Aorta (tissue), 5 donors: ENCODE measurements around the gene MACROD2. TPM values are rescaled to one million over a fixed set of nuclear protein-coding genes. Genes with fewer than 3 reads are reported as not detected.

Experiments used
- ATAC-seq: fragments of 200-7000 bp; cut with Tn5 transposase; one replicate; pipeline ENCODE4 v1.9.1; 2022; ENCODE audit warnings: moderate library complexity; ENCODE audit not compliant: low FRiP score
- DNase-seq, 2 donors: peaks; one replicate each; pipeline ENCODE4 v3.0.0-alpha.2; 2020
- H3K27ac ChIP-seq, 2 donors: one replicate each; pipeline ENCODE4 v1.5.1; 2013; ENCODE audit warnings: low read length in 2 of 2, mild to moderate bottlenecking in 2 of 2, moderate library complexity in 2 of 2, control low read depth in 1 of 2, inconsistent platforms in 1 of 2, low read depth in 1 of 2
- H3K27me3 ChIP-seq, 2 donors: one replicate each; pipeline ENCODE4 v1.6.1; 2013; ENCODE audit warnings: control low read depth in 1 of 2, low read length in 1 of 2, mild to moderate bottlenecking in 1 of 2, moderate library complexity in 1 of 2; ENCODE audit not compliant: insufficient read depth in 2 of 2, control insufficient read depth in 1 of 2
- H3K36me3 ChIP-seq, 2 donors: one replicate each; pipeline ENCODE4 v1.6.1; 2013; ENCODE audit warnings: control low read depth in 1 of 2, low read length in 1 of 2, mild to moderate bottlenecking in 1 of 2; ENCODE audit not compliant: insufficient read depth in 2 of 2, control insufficient read depth in 1 of 2
- H3K4me1 ChIP-seq, 2 donors: one replicate each; pipeline ENCODE4 v1.6.1; 2013; ENCODE audit warnings: low read length in 2 of 2, control low read depth in 1 of 2, mild to moderate bottlenecking in 1 of 2, moderate library complexity in 1 of 2; ENCODE audit not compliant: insufficient read depth in 2 of 2, control insufficient read depth in 1 of 2
- H3K4me3 ChIP-seq, 2 donors: one replicate each; pipeline ENCODE4 v1.5.1; 2013; ENCODE audit warnings: low read length in 2 of 2, control low read depth in 1 of 2, mild to moderate bottlenecking in 1 of 2
- H3K9me3 ChIP-seq: one replicate; pipeline ENCODE4 v1.6.1; 2013; ENCODE audit warnings: mild to moderate bottlenecking, low read length; ENCODE audit not compliant: control insufficient read depth
- WGBS, 2 donors: extraction: QIAGEN DNeasy Blood & Tissue Kit; methylation state at CpG; one replicate each; pipeline ENCODE4 v1.1.7; 2013; 5-methylcytosine and 5-hydroxymethylcytosine counted together
- intact Hi-C, 2 donors: fragments of 100-400 bp; cut with DNase I; formaldehyde crosslinking; loops; one replicate each; pipeline versions ENCODE4 v1.14.2 to v1.15.0; 2022
- polyA plus RNA-seq, 2 donors: library from polyadenylated mRNA; stranded (reverse); fragments of 200-250 nt; gene quantifications; one replicate each; pipeline ENCODE4 v1.2.3, GENCODE V29; 2013
- total RNA-seq, 2 donors: library from RNA; stranded (reverse); fragmentation: NEBNext Ultra II Directional; extraction: Animal tissue kit (Norgen Biotek cat#: 25700); gene quantifications; one replicate each; pipeline ENCODE4 v1.2.1, GENCODE V29; 2021
- donor health status: healthy with polysubstance abuse.
- donor health status: Bipolar disorder and iron deficiency.
- donor health status: DM: no; HTN: no; CAD: no.
- donor health status: DM: no; HTN: no; CAD: no.
- donor health status: DM: yes; HTN: yes; CAD: no.

The MACROD2 gene
- total and polyA plus RNA-seq, 4 donors: 0.90 to 11.2 (median 4.8) TPM

- Histone ChIP-seq H3K27me3 (no peaks in the 10 kb centered on the region), H3K27ac (no peak overlapping the region), H3K4me1 (no peaks in the 10 kb centered on the region), H3K4me3 (no peak overlapping the region), H3K9me3 (no peaks in the 10 kb centered on the region), H3K36me3 (no peaks in the 10 kb centered on the region)
- DNase-seq (no peak), ATAC-seq (no peak)
- intact Hi-C loops: no loop called here
- whole genome bisulfite sequencing, 2 donors: 93 to 97% methylated on average over 3 of the region's 3 CpGs
These were observed 1175.7 kb downstream of the MACROD2 start for GRCh38 chr20:15171016-15171415.

DNA sequence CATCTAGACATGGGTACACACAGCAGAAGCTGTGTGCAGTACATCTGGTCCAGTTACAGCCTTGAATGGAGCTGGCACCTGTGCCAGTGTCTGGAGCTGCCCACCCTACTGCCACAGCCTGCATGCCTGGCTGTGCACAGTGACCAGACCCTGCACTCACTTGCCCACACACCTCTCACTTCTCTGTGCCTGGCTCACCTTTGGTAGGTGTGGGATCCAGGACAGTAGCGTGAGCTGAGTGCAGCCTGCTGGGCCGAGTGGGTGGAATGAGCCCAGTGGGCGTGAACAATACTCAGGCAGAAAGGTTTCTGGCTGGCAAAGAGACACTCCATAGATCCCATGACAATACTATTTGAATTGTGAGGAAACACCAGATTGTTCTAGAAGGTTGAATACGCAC is 1181.6 kb downstream of the MACROD2 start:
- DNase-seq: no peak
- H3K9me3 ChIP-seq: no peaks in the 10 kb centered on the region
- no peak overlapping the region for H3K4me3 ChIP-seq
- intact Hi-C loops: no loop called here
- no peaks in the 10 kb centered on the region for H3K27me3 ChIP-seq
- H3K27ac ChIP-seq: no peak overlapping the region
- no peaks in the 10 kb centered on the region for H3K36me3 ChIP-seq
- H3K4me1 ChIP-seq: no peaks in the 10 kb centered on the region
- WGBS, 2 donors: 91 to 92% methylated on average over 4 of the region's 4 CpGs
- ATAC-seq: no peak

GRCh38 chr20:15178581-15178980 is 1183.3 kb downstream of the MACROD2 start:
- Histone ChIP-seq H3K4me1 (no peaks in the 10 kb centered on the region), H3K27me3 (no peaks in the 10 kb centered on the region), H3K36me3 (no peaks in the 10 kb centered on the region), H3K9me3 (no peaks in the 10 kb centered on the region), H3K4me3 (no peak overlapping the region), H3K27ac (no peak overlapping the region)
- intact Hi-C loops: no loop called here
- DNase-seq: no peak
- ATAC-seq: no peak

DNA sequence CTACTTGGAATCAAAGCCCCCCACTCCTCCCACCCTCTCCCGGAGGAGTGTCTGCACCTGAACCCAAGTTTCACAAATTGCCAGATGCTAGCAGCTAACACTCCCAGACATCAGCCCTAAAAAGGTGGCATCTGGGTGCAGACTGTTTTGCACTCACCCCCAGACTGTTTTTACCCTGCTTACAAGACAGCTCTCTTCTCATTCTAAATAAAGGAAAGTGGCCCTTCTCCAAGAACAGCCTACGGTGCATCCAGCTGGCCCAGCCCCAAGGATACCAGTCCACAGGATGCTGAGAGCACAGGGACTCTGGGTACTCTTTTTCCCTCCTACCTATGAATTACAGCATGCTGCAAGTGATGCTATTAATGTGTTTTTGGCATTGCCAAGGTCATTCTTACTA is 1184.1 kb downstream of the MACROD2 start:
- DNase-seq: no peak
- H3K36me3 ChIP-seq: no peaks in the 10 kb centered on the region
- WGBS, 2 donors: 28 to 30% methylated on average over 2 of the region's 2 CpGs

GRCh38 chr20:15179781-15180180 is 1184.5 kb downstream of the MACROD2 start:
- Histone ChIP-seq H3K4me1 (no peaks in the 10 kb centered on the region), H3K4me3 (no peak overlapping the region)
- intact Hi-C loops: no loop called here

More for the DNA sequence above, 1184.1 kb downstream of the MACROD2 start:
- H3K4me1 ChIP-seq: no peaks in the 10 kb centered on the region
- ATAC-seq: no peak
- no peaks in the 10 kb centered on the region for H3K9me3 ChIP-seq
- no peak overlapping the region for H3K27ac ChIP-seq
- intact Hi-C loops: no loop called here
- H3K4me3 ChIP-seq: no peak overlapping the region
- no peaks in the 10 kb centered on the region for H3K27me3 ChIP-seq

GRCh38 chr20:15185322-15185721 is 1190.0 kb downstream of the MACROD2 start:
- no peaks in the 10 kb centered on the region for H3K27me3 ChIP-seq
- WGBS, 2 donors: 79 to 81% methylated on average over 3 of the region's 3 CpGs
- H3K27ac ChIP-seq: no peak overlapping the region
- ATAC-seq: no peak
- H3K4me1 ChIP-seq: no peaks in the 10 kb centered on the region
- no peaks in the 10 kb centered on the region for H3K36me3 ChIP-seq
- no peaks in the 10 kb centered on the region for H3K9me3 ChIP-seq
- intact Hi-C loops: no loop called here
- DNase-seq: no peak
- no peak overlapping the region for H3K4me3 ChIP-seq

More at GRCh38 chr20:15179781-15180180, 1184.5 kb downstream of the MACROD2 start:
- DNase-seq: no peak
- Histone ChIP-seq H3K27ac (no peak overlapping the region), H3K27me3 (no peaks in the 10 kb centered on the region), H3K9me3 (no peaks in the 10 kb centered on the region), H3K36me3 (no peaks in the 10 kb centered on the region)
- no peak for ATAC-seq
- WGBS, 2 donors: 96 to 99% methylated on average over 3 of the region's 3 CpGs

DNA sequence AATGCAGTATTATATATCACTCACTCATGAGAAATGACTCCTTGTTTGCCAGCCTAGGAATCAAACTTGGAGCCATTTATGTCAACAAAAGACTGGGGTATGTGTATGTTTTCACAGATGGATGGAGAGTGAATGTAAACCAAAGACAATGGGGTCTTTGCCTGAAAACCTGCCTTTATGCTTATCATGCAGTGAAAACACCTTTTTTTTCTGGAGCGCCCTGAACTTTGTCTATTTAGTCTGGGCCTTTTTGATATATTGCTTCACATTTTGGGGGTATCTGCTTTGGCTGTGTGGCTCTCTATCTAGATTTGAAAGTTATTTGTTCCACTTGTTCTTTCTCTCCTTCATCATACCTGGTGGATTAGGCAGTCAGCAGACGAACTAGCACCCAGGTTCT is 1190.6 kb downstream of the MACROD2 start:
- no peaks in the 10 kb centered on the region for H3K4me1 ChIP-seq
- DNase-seq (no peak), ATAC-seq (no peak)
- H3K36me3 ChIP-seq: no peaks in the 10 kb centered on the region
- H3K4me3 ChIP-seq: no peak overlapping the region
- intact Hi-C loops: no loop called here
- H3K27ac ChIP-seq: no peak overlapping the region
- WGBS, 2 donors: 72 to 74% methylated on average over 2 of the region's 2 CpGs
- H3K9me3 ChIP-seq: no peaks in the 10 kb centered on the region
- H3K27me3 ChIP-seq: no peaks in the 10 kb centered on the region

DNA sequence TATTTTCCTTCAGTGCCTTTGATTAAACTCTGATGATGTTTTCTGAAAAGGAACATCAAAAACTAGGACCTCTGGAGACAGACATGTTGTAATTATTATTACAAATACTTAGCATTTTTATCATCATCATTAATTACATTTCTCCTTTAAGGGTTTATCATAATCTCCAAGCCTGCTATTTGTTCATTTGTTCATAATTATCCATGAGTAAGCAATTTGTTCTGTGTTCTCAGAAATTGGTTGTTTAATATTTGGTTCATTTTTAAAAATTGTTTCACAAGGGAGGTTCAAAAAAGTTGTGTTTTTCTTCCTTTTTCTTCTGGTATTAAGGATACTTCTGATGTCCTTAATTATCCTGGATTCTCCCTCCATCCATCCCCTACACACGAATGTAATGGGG is 1192.3 kb downstream of the MACROD2 start:
- Histone ChIP-seq H3K4me3 (no peak overlapping the region), H3K27ac (no peak overlapping the region), H3K27me3 (no peaks in the 10 kb centered on the region), H3K9me3 (no peaks in the 10 kb centered on the region), H3K36me3 (no peaks in the 10 kb centered on the region), H3K4me1 (no peaks in the 10 kb centered on the region)
- intact Hi-C loops: no loop called here
- no peak for ATAC-seq
- DNase-seq: no peak
- 73 to 83% methylated on average over 1 of the region's 1 CpG for WGBS, 2 donors

DNA sequence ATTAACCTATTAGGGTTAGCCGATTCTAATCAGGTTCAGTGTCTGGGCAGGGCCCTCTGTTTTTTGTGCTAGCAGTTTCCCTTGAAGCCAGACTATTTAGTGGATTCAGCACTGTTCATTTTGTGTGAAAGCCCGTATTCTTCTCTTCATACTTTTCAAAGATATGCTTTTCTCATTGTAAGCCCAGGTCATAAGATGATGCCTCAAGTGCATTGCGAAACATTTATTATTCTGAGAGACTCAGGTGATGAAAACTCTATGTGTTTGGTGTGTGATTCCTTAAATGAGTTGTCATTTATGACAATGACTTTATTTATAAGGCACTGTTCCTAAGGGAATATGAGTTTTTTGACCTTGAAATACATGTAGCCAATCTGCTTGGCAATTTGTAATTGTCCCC is 1193.1 kb downstream of the MACROD2 start:
- no peaks in the 10 kb centered on the region for H3K36me3 ChIP-seq
- H3K9me3 ChIP-seq: no peaks in the 10 kb centered on the region
- DNase-seq (no peak), ATAC-seq (no peak)
- 84 to 94% methylated on average over 3 of the region's 3 CpGs for WGBS, 2 donors
- H3K4me3 ChIP-seq: no peak overlapping the region
- H3K4me1 ChIP-seq: no peaks in the 10 kb centered on the region
- peaks cover 0 to 1% of the 10 kb centered on the region in 2 donors for H3K27me3 ChIP-seq
- no peak overlapping the region for H3K27ac ChIP-seq
- intact Hi-C loops: no loop called here
